Transverse colon (tissue), 4 donors: ENCODE measurements around the gene DRAM2. TPM values are rescaled to one million over a fixed set of nuclear protein-coding genes. Genes with fewer than 3 reads are reported as not detected.

Source experiments
- DNase-seq: peaks from one replicate; pipeline ENCODE4 v3.0.0-alpha.2; 2019
- H3K27ac ChIP-seq, 4 donors: fragments of 200-600 bp; sonication (generic); 2 replicates each; pipeline ENCODE4 v1.5.1; 2016 to 2018; ENCODE audit warnings: inconsistent platforms in 4 of 4
- H3K27me3 ChIP-seq: fragments of 200-600 bp; sonication (generic); 2 replicates; pipeline ENCODE4 v1.5.1; 2017; ENCODE audit warnings: inconsistent platforms
- H3K36me3 ChIP-seq, 4 donors: fragments of 200-600 bp; sonication (generic); 2 replicates each; pipeline ENCODE4 v1.5.1; 2017 to 2019; ENCODE audit warnings: inconsistent platforms in 4 of 4
- H3K4me1 ChIP-seq, 4 donors: fragments of 200-600 bp; sonication (generic); 2 replicates each; pipeline ENCODE4 v1.5.1; 2017 to 2020; ENCODE audit warnings: inconsistent platforms in 4 of 4
- H3K4me3 ChIP-seq, 4 donors: fragments of 200-600 bp; sonication (generic); 1 replicate in 1 of 4; 2 replicates in 3 of 4; pipeline versions ENCODE4 v1.5.1 to v1.6.1; 2017 to 2019; ENCODE audit warnings: inconsistent platforms in 4 of 4
- H3K9me3 ChIP-seq, 2 donors: fragments of 200-600 bp; sonication (generic); 2 replicates each; pipeline ENCODE4 v1.5.1; 2017 to 2019; ENCODE audit warnings: inconsistent platforms in 2 of 2
- CTCF ChIP-seq, 5 experiments: fragments of 200-600 bp in 3 of 5; fragments of 450-650 bp in 2 of 5; sonication (generic) in 3 of 5; IDR thresholded peaks; 1 replicate in 2 of 5; 2 replicates in 3 of 5; pipeline ENCODE4 v1.5.1; 2016 to 2017; ENCODE audit warnings: antibody characterized with exemption in 5 of 5, inconsistent platforms in 3 of 5, mild to moderate bottlenecking in 2 of 5, moderate library complexity in 1 of 5
- EP300 ChIP-seq: sonication (generic); formaldehyde crosslinking; IDR thresholded peaks from one replicate; pipeline ENCODE4 v1.6.1; 2017; ENCODE audit warnings: antibody characterized with exemption, low read depth
- POLR2A ChIP-seq: fragments of 450-650 bp; IDR thresholded peaks from one replicate; pipeline ENCODE4 v1.6.1; 2016; ENCODE audit warnings: antibody characterized with exemption, mild to moderate bottlenecking, moderate library complexity
- POLR2AphosphoS5 ChIP-seq, 3 donors: sonication (generic); formaldehyde crosslinking; IDR thresholded peaks; one replicate each; pipeline ENCODE4 v1.6.1; 2016; ENCODE audit warnings: antibody characterized with exemption in 3 of 3
- WGBS, 2 donors: methylation state at CpG; one replicate each; pipeline ENCODE4 v1.1.5; 2018; ENCODE audit warnings: low coverage in 1 of 2; 5-methylcytosine and 5-hydroxymethylcytosine counted together
- in situ Hi-C, 4 donors: fragments of 200-750 bp; cut with MboI; loops; one replicate each; pipeline versions ENCODE4 v1.15.0 to v1.15.1; 2017; ENCODE audit warnings: low sequenced_read_pairs in 3 of 4, low pct_ligation_motif_present in 1 of 4, low pct_unique_long_range_greater_than_20kb in 1 of 4
- intact Hi-C: fragments of 100-400 bp; cut with DNase I; formaldehyde crosslinking; loops from one replicate; pipeline ENCODE4 v1.15.1; 2023; ENCODE audit warnings: low total_unique reads
- total RNA-seq, 4 donors: library from RNA; depleted of rRNA; stranded (reverse); fragments of >200 nt; gene quantifications; one replicate each; pipeline ENCODE4 v1.1.0, GENCODE V29; 2016

Gene DRAM2
- total RNA-seq, 4 donors from 2014 or later = 36.2 to 116 (median 81.7) TPM

DNA sequence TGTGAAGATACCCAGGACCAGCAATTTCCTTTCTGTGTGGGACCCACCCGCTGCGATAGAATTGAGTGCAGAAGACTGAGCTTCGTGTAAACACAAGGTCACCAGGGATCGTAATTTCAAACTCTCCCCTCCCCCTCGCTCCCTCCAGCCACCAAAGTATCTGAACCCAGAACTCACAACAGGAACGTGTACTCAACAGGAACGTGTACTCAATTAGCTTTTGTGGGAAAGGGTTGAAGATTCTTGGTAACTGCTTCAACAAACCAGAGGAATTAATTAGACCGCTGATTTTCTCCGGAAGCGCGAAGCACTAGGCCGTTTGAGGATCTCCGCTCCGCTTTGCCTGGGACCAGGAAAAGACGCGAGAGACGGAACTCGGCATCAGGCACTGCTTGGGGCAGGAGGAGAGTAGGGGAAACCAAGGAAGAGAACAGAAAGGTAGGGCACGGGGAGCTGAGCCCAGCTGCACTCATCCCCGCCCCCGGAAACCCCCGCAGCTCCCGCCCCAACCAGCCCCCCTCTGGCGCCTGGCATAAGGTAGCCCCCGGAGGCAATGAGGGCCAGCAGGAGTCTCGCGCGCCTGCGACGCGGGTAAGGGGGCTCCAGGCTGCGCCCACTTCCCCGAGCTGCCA is 453 bp downstream of the DRAM2 start:
- peaks cover 6 to 30% (median 27%) of the 10 kb centered on the region in 4 donors for H3K4me1 ChIP-seq
- in situ Hi-C loops (no loop called here), intact Hi-C loops (no loop called here)
- TF ChIP-seq EP300 (no peak), POLR2AphosphoS5 (IDR thresholded peaks at IDR 0.05) (no peak), POLR2A (no peak), CTCF (IDR thresholded peaks at IDR 0.05) (no peak)
- peak; percentile 57 for DNase-seq
- no peaks in the 10 kb centered on the region for H3K9me3 ChIP-seq
- peak overlapping the region; percentile 96 to 97 (median 97) for H3K27ac ChIP-seq
- H3K36me3 ChIP-seq = peaks cover 0 to 8% (median 2%) of the 10 kb centered on the region in 4 donors
- no peaks in the 10 kb centered on the region for H3K27me3 ChIP-seq
- WGBS, 2 donors = 1% methylated on average over 16 to 24 of the region's 33 CpGs
- peak overlapping the region; percentile 83 to 92 (median 89) for H3K4me3 ChIP-seq

DNA sequence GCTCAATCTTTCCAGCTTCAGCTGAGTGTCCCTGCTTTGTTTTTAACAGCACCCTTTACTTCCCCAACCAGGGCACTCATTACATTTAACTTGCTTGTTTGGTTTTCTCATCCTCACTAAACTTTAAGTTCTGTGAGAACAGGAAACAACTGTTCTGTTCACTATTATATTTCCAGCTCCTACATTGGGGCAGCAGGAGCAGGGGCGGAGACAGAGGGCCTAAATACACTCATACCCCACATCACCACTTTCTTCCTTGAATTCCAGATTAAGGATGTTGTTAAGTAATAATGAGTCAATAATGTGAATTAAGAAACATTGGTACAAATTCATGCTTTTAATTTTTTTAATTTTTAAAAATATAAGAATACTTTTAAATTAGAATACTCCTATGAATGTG is 6.0 kb downstream of the DRAM2 start:
- Histone ChIP-seq H3K9me3 (no peaks in the 10 kb centered on the region), H3K27ac (peak overlapping the region in 1 of 4 donors; percentile 25), H3K27me3 (no peaks in the 10 kb centered on the region), H3K4me1 (peaks cover 5 to 9% (median 7%) of the 10 kb centered on the region in 4 donors), H3K36me3 (peaks cover 0 to 8% (median 2%) of the 10 kb centered on the region in 4 donors), H3K4me3 (no peak overlapping the region)
- TF ChIP-seq POLR2A (no peak), POLR2AphosphoS5 (IDR thresholded peaks at IDR 0.05) (no peak), CTCF (IDR thresholded peaks at IDR 0.05) (no peak), EP300 (no peak)
- in situ Hi-C loops (no loop called here), intact Hi-C loops (loop anchor here (5.0 kb wide), 1 partner anchor 167 kb away; no protein-coding TSS in a partner anchor)
- WGBS, 2 donors = 89 to 90% methylated on average over 1 of the region's 1 CpG
- DNase-seq = no peak

- intact Hi-C loops = loop anchor here (5.0 kb wide), 1 partner anchor 164 kb away; no protein-coding TSS in a partner anchor
- WGBS, 2 donors = 84 to 98% methylated on average over 3 to 4 of the region's 4 CpGs
Measured at GRCh38 chr1:111131693-111132092, 8.2 kb downstream of the DRAM2 start.

DNA sequence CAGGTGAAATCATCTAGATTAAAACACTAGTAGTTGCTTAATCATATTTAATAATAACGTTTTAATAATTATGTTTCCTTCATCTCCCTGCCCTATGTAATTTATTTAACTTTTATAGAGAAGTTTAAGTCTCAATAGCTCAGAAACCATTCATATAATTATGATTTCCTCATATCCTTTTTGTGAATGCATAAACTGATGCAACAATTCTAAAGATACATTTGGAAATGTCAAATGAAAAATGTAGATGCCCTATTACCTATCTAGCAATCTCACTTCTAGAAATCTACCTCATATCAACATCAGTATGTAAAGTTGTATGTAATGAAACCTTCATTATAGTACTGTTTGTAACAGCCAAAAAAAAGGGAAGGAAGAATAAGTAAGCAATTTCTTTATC is 10.5 kb downstream of the DRAM2 start:
- WGBS, 2 donors = 62 to 78% methylated on average over 1 of the region's 1 CpG
- DNase-seq = no peak
- Histone ChIP-seq H3K36me3 (peaks cover 0 to 21% (median 7%) of the 10 kb centered on the region in 4 donors), H3K27ac (peak overlapping the region in 1 of 4 donors; percentile 29), H3K4me1 (no peaks in the 10 kb centered on the region), H3K4me3 (no peak overlapping the region), H3K9me3 (no peaks in the 10 kb centered on the region), H3K27me3 (no peaks in the 10 kb centered on the region)
- intact Hi-C loops = no loop called here
- in situ Hi-C loops = no loop called here
- TF ChIP-seq POLR2AphosphoS5 (IDR thresholded peaks at IDR 0.05) (no peak), POLR2A (no peak)

More at GRCh38 chr1:111131693-111132092, 8.2 kb downstream of the DRAM2 start:
- H3K4me1 ChIP-seq = no peaks in the 10 kb centered on the region
- no peak for DNase-seq
- H3K27me3 ChIP-seq = no peaks in the 10 kb centered on the region
- TF ChIP-seq POLR2A (no peak), POLR2AphosphoS5 (IDR thresholded peaks at IDR 0.05) (no peak), EP300 (no peak), CTCF (IDR thresholded peaks at IDR 0.05) (no peak)
- H3K9me3 ChIP-seq = no peaks in the 10 kb centered on the region
- peaks cover 0 to 18% (median 4%) of the 10 kb centered on the region in 4 donors for H3K36me3 ChIP-seq
- H3K27ac ChIP-seq = no peak overlapping the region
- no peak overlapping the region for H3K4me3 ChIP-seq
- in situ Hi-C loops = no loop called here
